ENCODE measurements around the gene SDK1.
A peak's percentile ranks its signal among the peaks of the same experiment; 100 is the strongest.

SDK1 gene

GRCh38 chr7:3710531-3710930 lies 409.5 kb downstream of the SDK1 start:
- Histone ChIP-seq H3K4me1 (ENCODE audit: control insufficient read depth, insufficient read depth, low read depth, low read length) (peaks cover 2% of the 10 kb centered on the region), H4K8ac (ENCODE audit: low read length) (no peak overlapping the region), H3K79me1 (replicated peaks; ENCODE audit: low read length, poor library complexity, severe bottlenecking) (peaks cover 4% of the 10 kb centered on the region), H2BK5ac (ENCODE audit: low read depth, low read length, poor library complexity, severe bottlenecking) (no peak overlapping the region), H2BK12ac (ENCODE audit: low read length in 2 of 2) (no peak overlapping the region), H3K14ac (ENCODE audit: low read length in 2 of 2) (no peak overlapping the region), H3K9me3 (ENCODE audit: control insufficient read depth, low read length) (peaks cover 9% of the 10 kb centered on the region), H3K4me3 (ENCODE audit: insufficient read depth in 1 of 2, low read depth in 1 of 2, low read length in 2 of 2) (no peak overlapping the region), H3K9ac (ENCODE audit: low read length) (no peak overlapping the region), H2BK15ac (ENCODE audit: low read depth, poor library complexity, severe bottlenecking) (no peak overlapping the region), H3K36me3 (ENCODE audit: control insufficient read depth in 1 of 2, insufficient read depth in 2 of 2, low read depth in 1 of 2, low read length in 2 of 2) (no peaks in the 10 kb centered on the region), H2AFZ (ENCODE audit: low read depth, low read length) (no peak overlapping the region), H3K4me2 (ENCODE audit: low read length, poor library complexity, severe bottlenecking) (no peak overlapping the region), H3K4ac (ENCODE audit: low read depth in 1 of 2, low read length in 2 of 2) (no peak overlapping the region), H3K27me3 (ENCODE audit: control insufficient read depth in 1 of 2, insufficient read depth in 1 of 2, low read length in 2 of 2) (no peaks in the 10 kb centered on the region), H2BK120ac (ENCODE audit: low read depth, low read length) (no peak overlapping the region), H3K27ac (ENCODE audit: low read length, poor library complexity, severe bottlenecking) (no peak overlapping the region), H3K23ac (ENCODE audit: low read length in 2 of 2) (no peak overlapping the region), H2AK5ac (ENCODE audit: low read length, severe bottlenecking) (no peak overlapping the region), H4K91ac (ENCODE audit: low read length) (no peak overlapping the region), H3K18ac (ENCODE audit: low read depth in 1 of 2, low read length in 2 of 2) (no peak overlapping the region)
- DNase-seq: no peak
- WGBS: 55% methylated on average over 4 of the region's 5 CpGs

GRCh38 chr7:3712841-3713240 lies 411.8 kb downstream of the SDK1 start:
- Histone ChIP-seq H2AFZ (ENCODE audit: low read depth, low read length) (no peak overlapping the region), H3K27me3 (ENCODE audit: control insufficient read depth in 1 of 2, insufficient read depth in 1 of 2, low read length in 2 of 2) (no peaks in the 10 kb centered on the region), H3K27ac (ENCODE audit: low read length, poor library complexity, severe bottlenecking) (no peak overlapping the region), H3K23ac (ENCODE audit: low read length in 2 of 2) (no peak overlapping the region), H3K4me3 (ENCODE audit: insufficient read depth in 1 of 2, low read depth in 1 of 2, low read length in 2 of 2) (no peak overlapping the region), H2BK120ac (ENCODE audit: low read depth, low read length) (no peak overlapping the region), H3K79me1 (replicated peaks; ENCODE audit: low read length, poor library complexity, severe bottlenecking) (peaks cover 4% of the 10 kb centered on the region), H4K8ac (ENCODE audit: low read length) (no peak overlapping the region), H4K91ac (ENCODE audit: low read length) (no peak overlapping the region), H3K4me2 (ENCODE audit: low read length, poor library complexity, severe bottlenecking) (no peak overlapping the region), H2AK5ac (ENCODE audit: low read length, severe bottlenecking) (no peak overlapping the region), H2BK12ac (ENCODE audit: low read length in 2 of 2) (no peak overlapping the region), H2BK15ac (ENCODE audit: low read depth, poor library complexity, severe bottlenecking) (no peak overlapping the region), H3K9ac (ENCODE audit: low read length) (no peak overlapping the region), H3K14ac (ENCODE audit: low read length in 2 of 2) (no peak overlapping the region), H3K36me3 (ENCODE audit: control insufficient read depth in 1 of 2, insufficient read depth in 2 of 2, low read depth in 1 of 2, low read length in 2 of 2) (no peaks in the 10 kb centered on the region), H2BK5ac (ENCODE audit: low read depth, low read length, poor library complexity, severe bottlenecking) (no peak overlapping the region), H3K4me1 (ENCODE audit: control insufficient read depth, insufficient read depth, low read depth, low read length) (peaks cover 2% of the 10 kb centered on the region), H3K18ac (ENCODE audit: low read depth in 1 of 2, low read length in 2 of 2) (no peak overlapping the region), H3K4ac (ENCODE audit: low read depth in 1 of 2, low read length in 2 of 2) (no peak overlapping the region), H3K9me3 (ENCODE audit: control insufficient read depth, low read length) (peaks cover 7% of the 10 kb centered on the region)
- 79% methylated on average over 6 of the region's 6 CpGs for WGBS
- DNase-seq: no peak

- no peak for DNase-seq
- H4K8ac ChIP-seq (ENCODE audit: low read length): no peak overlapping the region
- no peak overlapping the region for H2BK15ac ChIP-seq (ENCODE audit: low read depth, poor library complexity, severe bottlenecking)
- H3K4me1 ChIP-seq (ENCODE audit: control insufficient read depth, insufficient read depth, low read depth, low read length): peaks cover 4% of the 10 kb centered on the region
- no peak overlapping the region for H3K14ac ChIP-seq (ENCODE audit: low read length in 2 of 2)
- H3K9me3 ChIP-seq (ENCODE audit: control insufficient read depth, low read length): no peaks in the 10 kb centered on the region
- H3K27ac ChIP-seq (ENCODE audit: low read length, poor library complexity, severe bottlenecking): no peak overlapping the region
- no peak overlapping the region for H3K9ac ChIP-seq (ENCODE audit: low read length)
- H3K23ac ChIP-seq (ENCODE audit: low read length in 2 of 2): no peak overlapping the region
- WGBS: 100% methylated on average over 2 of the region's 3 CpGs
- H3K79me1 ChIP-seq (replicated peaks; ENCODE audit: low read length, poor library complexity, severe bottlenecking): no peaks in the 10 kb centered on the region
- H2AK5ac ChIP-seq (ENCODE audit: low read length, severe bottlenecking): no peak overlapping the region
- no peak overlapping the region for H4K91ac ChIP-seq (ENCODE audit: low read length)
- H3K4ac ChIP-seq (ENCODE audit: low read depth in 1 of 2, low read length in 2 of 2): no peak overlapping the region
- H2AFZ ChIP-seq (ENCODE audit: low read depth, low read length): no peak overlapping the region
- H3K4me2 ChIP-seq (ENCODE audit: low read length, poor library complexity, severe bottlenecking): no peak overlapping the region
- no peak overlapping the region for H2BK120ac ChIP-seq (ENCODE audit: low read depth, low read length)
- H2BK12ac ChIP-seq (ENCODE audit: low read length in 2 of 2): no peak overlapping the region
- H3K18ac ChIP-seq (ENCODE audit: low read depth in 1 of 2, low read length in 2 of 2): no peak overlapping the region
- no peak overlapping the region for H2BK5ac ChIP-seq (ENCODE audit: low read depth, low read length, poor library complexity, severe bottlenecking)
- H3K36me3 ChIP-seq (ENCODE audit: control insufficient read depth in 1 of 2, insufficient read depth in 2 of 2, low read depth in 1 of 2, low read length in 2 of 2): no peaks in the 10 kb centered on the region
- H3K4me3 ChIP-seq (ENCODE audit: insufficient read depth in 1 of 2, low read depth in 1 of 2, low read length in 2 of 2): no peak overlapping the region
- H3K27me3 ChIP-seq (ENCODE audit: control insufficient read depth in 1 of 2, insufficient read depth in 1 of 2, low read length in 2 of 2): no peaks in the 10 kb centered on the region
Measured at GRCh38 chr7:3721422-3721821, 420.4 kb downstream of the SDK1 start.

- Histone ChIP-seq H3K79me1 (replicated peaks; ENCODE audit: low read length, poor library complexity, severe bottlenecking) (no peaks in the 10 kb centered on the region), H3K23ac (ENCODE audit: low read length in 2 of 2) (no peak overlapping the region), H3K4me2 (ENCODE audit: low read length, poor library complexity, severe bottlenecking) (no peak overlapping the region), H3K27me3 (ENCODE audit: control insufficient read depth in 1 of 2, insufficient read depth in 1 of 2, low read length in 2 of 2) (no peaks in the 10 kb centered on the region), H3K14ac (ENCODE audit: low read length in 2 of 2) (no peak overlapping the region), H4K8ac (ENCODE audit: low read length) (no peak overlapping the region), H3K27ac (ENCODE audit: low read length, poor library complexity, severe bottlenecking) (no peak overlapping the region), H2BK12ac (ENCODE audit: low read length in 2 of 2) (peak overlapping the region in 1 of 2 experiments; percentile 68), H3K4me1 (ENCODE audit: control insufficient read depth, insufficient read depth, low read depth, low read length) (peaks cover 4% of the 10 kb centered on the region), H2BK120ac (ENCODE audit: low read depth, low read length) (no peak overlapping the region), H3K18ac (ENCODE audit: low read depth in 1 of 2, low read length in 2 of 2) (no peak overlapping the region), H4K91ac (ENCODE audit: low read length) (no peak overlapping the region), H2AK5ac (ENCODE audit: low read length, severe bottlenecking) (no peak overlapping the region), H3K4me3 (ENCODE audit: insufficient read depth in 1 of 2, low read depth in 1 of 2, low read length in 2 of 2) (no peak overlapping the region), H3K4ac (ENCODE audit: low read depth in 1 of 2, low read length in 2 of 2) (no peak overlapping the region), H2AFZ (ENCODE audit: low read depth, low read length) (no peak overlapping the region), H2BK15ac (ENCODE audit: low read depth, poor library complexity, severe bottlenecking) (no peak overlapping the region), H3K36me3 (ENCODE audit: control insufficient read depth in 1 of 2, insufficient read depth in 2 of 2, low read depth in 1 of 2, low read length in 2 of 2) (no peaks in the 10 kb centered on the region), H3K9me3 (ENCODE audit: control insufficient read depth, low read length) (no peaks in the 10 kb centered on the region), H3K9ac (ENCODE audit: low read length) (no peak overlapping the region), H2BK5ac (ENCODE audit: low read depth, low read length, poor library complexity, severe bottlenecking) (no peak overlapping the region)
- DNase-seq: peak; percentile 51
- WGBS: 27% methylated on average over 13 of the region's 13 CpGs
Measured at GRCh38 chr7:3722396-3722922, 421.4 kb downstream of the SDK1 start.

Measured in mesenchymal stem cell (in vitro differentiated cells and primary cell).